Measurements from ENCODE around the gene CRYBG1. TPM values are rescaled to one million over a fixed set of nuclear protein-coding genes. Genes with fewer than 3 reads are reported as not detected.

CRYBG1 gene
- total RNA-seq, 1 experiment from 2014 or later: 2.9 TPM

- TF ChIP-seq CTCF (conservative IDR thresholded peaks at IDR 0.05; ENCODE audit: low read depth, low read length) (no peak), EZH2 (IDR thresholded peaks at IDR 0.05; ENCODE audit: borderline replicate concordance, low read depth, low read length, poor library complexity, severe bottlenecking) (no peak)
- intact Hi-C loops (cut with micrococcal nuclease; ENCODE audit: unreplicated experiment): no loop called here
- H3K4me1 ChIP-seq (ENCODE audit: insufficient read depth, low read length, poor library complexity, severe bottlenecking): peaks cover 14% of the 10 kb centered on the region
- CTCF ChIA-PET: no interaction called here
- H3K9me3 ChIP-seq (ENCODE audit: low read depth, low read length, poor library complexity, severe bottlenecking): no peaks in the 10 kb centered on the region
- peaks cover 10% of the 10 kb centered on the region for H3K36me3 ChIP-seq (ENCODE audit: insufficient read depth, low read length, poor library complexity, severe bottlenecking)
- POLR2A ChIA-PET (ENCODE audit: low non-redundant PET): no interaction called here
- no TSS peak for BruUV-seq (replicated peaks)
- no peak overlapping the region for H3K27ac ChIP-seq (ENCODE audit: low read depth, low read length, poor library complexity, severe bottlenecking)
- no peak for DNase-seq (ENCODE audit: low spot score)
- no peak overlapping the region for H3K4me3 ChIP-seq (ENCODE audit: low read depth, low read length, poor library complexity, severe bottlenecking)
- H3K27me3 ChIP-seq (replicated peaks; ENCODE audit: insufficient read depth, low read depth, low read length, poor library complexity): no peaks in the 10 kb centered on the region
These were observed 42.5 kb upstream of the CRYBG1 start for GRCh38 chr6:106318061-106318460.

GRCh38 chr6:106318851-106319250 lies 41.7 kb upstream of the CRYBG1 start:
- peaks cover 8% of the 10 kb centered on the region for H3K36me3 ChIP-seq (ENCODE audit: insufficient read depth, low read length, poor library complexity, severe bottlenecking)
- H3K27ac ChIP-seq (ENCODE audit: low read depth, low read length, poor library complexity, severe bottlenecking): no peak overlapping the region
- H3K9me3 ChIP-seq (ENCODE audit: low read depth, low read length, poor library complexity, severe bottlenecking): no peaks in the 10 kb centered on the region
- H3K4me3 ChIP-seq (ENCODE audit: low read depth, low read length, poor library complexity, severe bottlenecking): no peak overlapping the region
- DNase-seq (ENCODE audit: low spot score): no peak
- intact Hi-C loops (cut with micrococcal nuclease; ENCODE audit: unreplicated experiment): no loop called here
- peaks cover 14% of the 10 kb centered on the region for H3K4me1 ChIP-seq (ENCODE audit: insufficient read depth, low read length, poor library complexity, severe bottlenecking)
- no peaks in the 10 kb centered on the region for H3K27me3 ChIP-seq (replicated peaks; ENCODE audit: insufficient read depth, low read depth, low read length, poor library complexity)
- TF ChIP-seq CTCF (conservative IDR thresholded peaks at IDR 0.05; ENCODE audit: low read depth, low read length) (no peak), EZH2 (IDR thresholded peaks at IDR 0.05; ENCODE audit: borderline replicate concordance, low read depth, low read length, poor library complexity, severe bottlenecking) (no peak)
- BruUV-seq (replicated peaks): no TSS peak
- ChIA-PET POLR2A (ENCODE audit: low non-redundant PET) (no interaction called here), CTCF (no interaction called here)

GRCh38 chr6:106321940-106322339 lies 38.6 kb upstream of the CRYBG1 start:
- TF ChIP-seq CTCF (conservative IDR thresholded peaks at IDR 0.05; ENCODE audit: low read depth, low read length) (no peak), EZH2 (IDR thresholded peaks at IDR 0.05; ENCODE audit: borderline replicate concordance, low read depth, low read length, poor library complexity, severe bottlenecking) (no peak)
- H3K4me1 ChIP-seq (ENCODE audit: insufficient read depth, low read length, poor library complexity, severe bottlenecking): no peaks in the 10 kb centered on the region
- BruUV-seq (replicated peaks): no TSS peak
- no peaks in the 10 kb centered on the region for H3K36me3 ChIP-seq (ENCODE audit: insufficient read depth, low read length, poor library complexity, severe bottlenecking)
- ChIA-PET CTCF (no interaction called here), POLR2A (ENCODE audit: low non-redundant PET) (no interaction called here)
- no peaks in the 10 kb centered on the region for H3K27me3 ChIP-seq (replicated peaks; ENCODE audit: insufficient read depth, low read depth, low read length, poor library complexity)
- no peak overlapping the region for H3K27ac ChIP-seq (ENCODE audit: low read depth, low read length, poor library complexity, severe bottlenecking)
- no peak overlapping the region for H3K4me3 ChIP-seq (ENCODE audit: low read depth, low read length, poor library complexity, severe bottlenecking)
- DNase-seq (ENCODE audit: low spot score): no peak
- H3K9me3 ChIP-seq (ENCODE audit: low read depth, low read length, poor library complexity, severe bottlenecking): no peaks in the 10 kb centered on the region
- intact Hi-C loops (cut with micrococcal nuclease; ENCODE audit: unreplicated experiment): no loop called here

Data from A673 (cell line).